NCI-H2081 (cell line): ENCODE results near the gene RASAL2.
"Not testable (repeated sequence)": the region's sequence is repeated elsewhere in the genome, so short reads cannot be mapped to it uniquely, and the experiment has no call there.

Experiments
- DNase-seq, 2 experiments: peaks; one replicate each; lab custom pipeline; 2025; lab: John Stamatoyannopoulos, UW

The RASAL2 gene

DNA sequence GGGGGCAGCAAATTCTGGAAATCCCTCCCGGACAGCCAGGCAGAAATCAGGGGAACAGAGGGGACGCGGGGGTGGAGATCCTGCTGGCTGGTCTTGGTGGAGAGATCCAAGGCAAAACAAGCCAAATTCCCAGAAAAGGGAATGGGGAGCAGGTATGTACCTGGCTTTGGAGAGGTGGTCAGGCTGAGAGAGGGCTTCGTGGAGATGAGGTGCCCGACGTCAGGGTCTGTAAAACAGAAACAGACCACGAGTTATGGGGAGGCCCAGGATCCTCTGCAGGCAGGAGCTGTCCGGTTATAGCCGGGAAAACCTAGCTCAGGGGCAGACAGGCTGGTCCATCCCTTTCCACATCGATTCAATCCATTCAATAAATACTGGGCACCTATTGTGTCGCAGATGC, 398.4 kb downstream of the RASAL2 start:
- DNase-seq, result no peak

DNA sequence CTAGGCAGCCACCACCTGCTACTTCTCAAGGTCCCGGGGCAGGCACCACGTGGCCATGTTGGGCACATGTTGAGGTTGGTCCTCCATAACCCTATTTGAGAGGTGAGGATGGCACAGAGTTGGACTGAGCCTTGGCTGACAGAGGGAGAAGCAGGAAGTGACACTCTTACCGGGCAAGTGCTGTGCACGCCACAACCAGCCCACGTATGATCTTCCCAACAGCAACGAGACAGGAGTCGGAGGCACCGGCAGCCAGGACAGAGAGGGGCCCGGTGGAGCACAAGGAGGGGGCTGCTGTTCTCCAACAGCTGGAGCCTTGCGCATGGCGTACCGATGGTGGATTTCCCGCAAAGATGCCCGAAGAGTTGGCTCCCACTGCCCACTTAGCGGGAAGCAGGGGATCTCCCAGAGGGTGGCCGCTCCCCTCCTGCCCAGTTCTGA, 399.4 kb downstream of the RASAL2 start:
- DNase-seq, result no peak

DNA sequence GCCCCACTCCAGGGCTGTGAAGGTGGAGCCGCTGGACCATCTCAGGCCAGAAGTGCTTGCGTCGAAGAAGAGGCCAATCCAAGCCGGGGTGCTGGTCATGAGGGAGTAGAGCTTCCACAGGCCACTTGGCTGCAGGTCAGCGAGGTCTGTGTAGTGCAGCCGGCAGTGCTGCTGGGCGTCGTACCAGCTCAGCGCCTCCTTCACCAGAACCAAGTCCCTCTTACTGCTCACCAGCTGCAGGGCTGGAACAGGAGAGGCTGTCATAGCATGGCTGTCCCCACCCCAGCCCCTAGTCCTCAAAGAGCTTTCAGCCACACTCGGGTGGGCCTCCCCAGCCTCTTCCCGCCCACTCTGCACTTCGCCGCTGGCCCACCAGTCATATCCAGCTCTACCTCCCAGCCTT, 400.7 kb downstream of the RASAL2 start:
- no peak for DNase-seq

DNA sequence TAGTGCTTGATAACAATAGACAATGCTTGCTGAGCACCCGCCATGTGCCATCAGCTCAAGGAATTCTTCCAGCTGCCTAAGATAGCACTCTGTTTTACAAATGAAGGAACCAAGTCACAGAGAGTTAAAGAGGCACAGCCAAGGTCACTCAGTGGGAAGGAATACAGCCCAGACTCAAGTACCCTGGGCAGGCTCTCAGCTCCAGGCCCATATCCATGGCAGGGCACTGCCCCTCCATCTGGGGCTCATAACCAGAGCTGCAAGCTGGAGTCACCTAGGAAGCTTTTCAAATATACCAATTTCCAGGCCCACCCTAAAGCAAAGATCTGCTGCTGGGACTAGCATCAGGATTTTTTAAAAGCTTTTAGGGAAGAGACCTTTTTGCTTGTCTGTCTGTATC, 401.3 kb downstream of the RASAL2 start:
- DNase-seq, result no peak

DNA sequence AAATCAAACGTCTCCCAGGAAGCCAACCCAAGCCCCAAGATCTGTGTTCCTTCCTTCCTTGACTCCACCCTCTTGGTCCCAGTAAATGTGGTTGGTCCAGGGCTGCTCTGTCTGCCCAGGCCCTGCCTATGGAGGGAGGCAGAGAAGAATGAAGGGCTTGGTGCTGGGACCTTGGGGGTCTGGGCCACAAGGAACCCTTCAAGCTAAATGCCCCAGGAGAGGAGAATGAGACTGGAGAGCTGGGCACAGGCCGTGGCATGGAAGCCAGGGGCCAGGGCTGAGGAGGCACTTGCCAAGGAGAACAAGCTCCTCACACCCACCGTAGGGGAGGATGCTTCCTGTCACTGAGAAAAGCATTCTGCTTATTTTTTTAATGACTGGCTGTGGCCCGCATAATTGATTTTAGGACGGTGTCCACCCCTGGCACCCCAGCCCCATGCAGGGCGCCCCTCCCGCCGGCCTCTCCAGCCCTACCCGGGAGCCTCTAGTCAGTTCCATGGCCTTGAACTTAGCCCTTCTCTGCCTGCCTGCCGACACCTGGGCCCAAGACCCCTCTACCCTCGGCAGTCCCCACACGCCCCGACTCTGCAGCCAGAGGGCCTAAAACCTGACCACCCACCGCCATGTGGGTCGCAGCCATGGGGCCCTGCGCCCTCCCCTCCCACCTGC, 402.0 kb downstream of the RASAL2 start:
- DNase-seq, result no peak

DNA sequence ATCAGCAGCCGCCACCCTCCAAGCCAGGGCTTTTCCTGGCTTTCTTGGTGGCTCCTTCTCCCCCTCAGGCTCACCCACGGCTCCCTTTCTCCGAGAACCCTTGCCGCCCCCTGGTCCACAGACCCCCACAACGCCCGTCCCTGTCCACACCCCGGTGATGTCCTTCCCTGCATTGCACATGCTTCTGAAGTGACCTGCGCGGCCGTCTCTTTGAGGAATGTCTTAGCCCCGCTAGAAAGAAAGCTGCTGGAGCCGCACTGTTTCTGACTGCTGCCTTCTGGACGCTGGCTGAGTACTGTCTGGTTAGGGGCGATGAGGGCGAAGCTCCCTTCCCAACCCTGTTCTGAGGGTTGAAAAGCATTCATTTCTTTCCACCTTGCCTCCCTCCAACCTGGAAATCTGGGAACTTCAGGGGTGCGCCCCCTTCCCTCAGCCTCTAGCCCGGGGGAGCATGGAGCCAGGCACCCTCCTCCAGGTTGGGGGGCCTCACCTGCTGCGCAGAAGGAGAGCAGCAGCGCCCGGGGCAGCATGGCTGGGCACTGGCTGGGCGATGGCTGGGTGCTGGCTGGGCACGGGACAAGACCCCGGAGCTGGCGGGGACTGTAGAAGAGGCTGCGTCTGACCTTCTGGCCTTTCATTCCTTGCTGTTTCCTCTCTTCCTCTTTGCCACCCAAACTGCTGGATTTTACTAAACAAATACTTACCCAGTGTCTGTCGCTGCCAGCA, 402.7 kb downstream of the RASAL2 start, which contains the start of gene CLEC20A:
TSS of gene CLEC20A (minus strand) at position 555 of the 726 bp plus-strand sequence. CDS start at position 530, 25 bp downstream.
- no peak for DNase-seq

DNA sequence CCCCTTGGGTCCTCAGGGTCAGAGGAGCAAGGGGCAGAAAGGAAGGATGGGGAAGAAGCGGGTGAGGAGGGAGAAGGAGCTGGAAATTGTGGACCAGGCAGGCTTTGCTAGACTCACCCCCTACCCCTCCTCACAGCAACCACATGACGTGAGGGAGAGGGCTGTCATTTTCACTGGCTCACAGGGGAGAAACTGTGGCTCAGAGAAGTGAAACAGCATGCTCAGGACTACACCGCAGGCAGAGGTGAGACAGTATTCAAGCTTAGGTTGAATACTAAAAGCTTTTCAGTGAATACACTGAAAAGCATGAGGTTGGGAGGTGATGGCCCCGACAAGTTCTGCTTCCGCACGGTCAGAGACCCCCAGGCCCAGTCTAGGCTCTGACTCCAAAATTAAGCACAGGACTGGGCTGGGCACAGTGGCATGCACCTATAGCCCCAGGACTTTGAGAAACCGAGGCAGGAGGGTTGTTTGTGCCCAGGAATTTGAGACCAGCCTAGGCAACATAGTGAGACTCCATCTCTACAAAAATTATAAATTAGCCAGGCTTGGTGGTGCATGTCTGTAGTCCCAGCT, 404.1 kb downstream of the RASAL2 start:
- no peak for DNase-seq

DNA sequence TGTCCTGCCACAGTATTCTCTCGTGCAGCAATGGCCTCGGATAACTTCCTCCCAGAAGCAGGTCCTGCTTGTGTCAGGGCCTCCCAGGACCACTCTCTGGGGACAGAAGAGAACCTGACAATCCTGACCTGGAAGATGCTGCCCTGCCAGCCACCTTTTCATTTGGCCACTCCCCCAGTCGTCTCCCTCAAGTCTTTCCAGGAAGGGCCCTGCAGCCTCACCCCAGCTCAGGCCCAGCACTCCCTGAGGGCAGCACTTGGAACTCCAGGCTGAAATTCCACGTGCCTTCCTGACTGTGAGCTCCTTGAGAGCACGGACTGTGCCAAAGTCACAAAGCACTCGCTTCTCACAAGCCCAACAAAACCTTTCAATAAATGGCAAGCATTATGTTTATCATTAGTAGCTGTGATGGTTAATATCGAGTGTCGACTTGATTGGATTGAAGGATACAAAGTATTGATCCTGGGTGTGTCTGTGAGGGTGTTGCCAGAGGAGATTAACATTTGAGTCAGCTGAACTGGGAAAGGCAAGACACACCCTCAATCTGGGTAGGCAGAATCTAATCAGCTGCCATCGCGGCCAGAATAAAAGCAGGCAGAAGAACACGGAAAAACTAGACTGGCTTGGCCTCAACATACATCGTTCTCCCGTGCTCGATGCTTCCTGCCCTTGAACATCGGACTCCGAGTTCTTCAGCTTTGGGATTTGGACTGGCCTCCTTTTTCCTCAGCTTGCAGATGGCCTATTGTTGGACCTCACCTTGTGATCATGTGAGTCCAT, 405.2 kb downstream of the RASAL2 start:
- no peak for DNase-seq

DNA sequence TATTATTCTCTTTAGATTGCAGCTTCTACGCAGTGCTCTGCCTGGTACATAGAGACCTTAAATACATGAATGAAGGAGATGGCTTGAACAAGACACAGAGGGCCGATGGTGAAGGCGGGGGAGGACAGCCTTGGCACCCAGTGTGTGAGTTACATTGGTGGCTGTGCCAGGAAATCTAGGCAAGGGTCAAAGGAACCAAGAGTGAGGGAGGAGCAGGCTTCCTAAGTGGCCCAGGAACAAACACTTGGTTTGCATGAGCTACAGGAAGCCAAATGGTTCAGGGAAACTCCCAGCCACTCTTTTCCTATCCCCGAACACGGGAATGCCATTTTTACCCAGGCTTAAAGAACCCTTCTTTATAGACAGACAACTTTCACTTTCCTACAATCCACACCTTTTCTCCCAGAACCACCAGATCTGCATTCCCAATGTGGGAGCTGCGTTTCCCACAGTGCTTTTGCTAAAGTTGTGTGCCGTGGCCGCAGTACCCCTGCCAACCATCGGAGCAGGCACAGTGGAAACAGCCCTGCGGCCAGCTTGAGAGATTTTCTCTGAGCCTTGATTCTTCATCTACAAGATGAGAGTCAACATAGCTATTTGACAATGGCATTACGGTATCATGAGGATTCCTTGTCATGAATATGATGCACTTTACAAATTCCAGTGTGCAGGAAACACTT, 406.3 kb downstream of the RASAL2 start:
- no peak for DNase-seq

DNA sequence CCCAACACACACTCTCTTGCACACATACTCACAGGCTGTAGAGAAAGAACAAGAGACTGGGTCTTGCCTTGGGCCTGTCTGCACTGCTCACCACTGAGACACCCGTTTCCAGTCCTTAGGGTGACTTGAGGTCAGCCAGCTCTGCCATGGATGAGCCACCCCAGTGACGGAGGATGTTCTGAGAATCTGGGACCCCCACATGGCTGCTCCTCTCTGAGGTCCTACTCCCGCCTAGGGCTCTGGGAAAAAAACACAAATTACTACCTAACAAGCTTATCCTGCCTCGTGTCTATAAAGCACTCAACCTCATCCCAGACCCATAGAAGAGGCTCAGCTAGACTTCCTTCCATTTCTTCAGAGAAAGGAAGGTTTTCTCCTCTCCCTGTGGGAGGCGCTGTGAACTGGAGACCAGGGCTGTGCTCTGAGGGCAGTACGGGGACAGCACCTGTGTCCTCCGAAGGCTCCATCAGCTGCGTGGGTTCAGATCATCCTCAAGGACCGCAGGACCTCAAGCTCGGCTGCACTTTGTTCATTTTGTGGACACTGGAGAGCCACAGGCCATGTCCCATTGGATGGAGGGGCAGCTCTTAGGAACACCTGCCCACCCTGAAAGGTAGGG, 407.1 kb downstream of the RASAL2 start:
- no peak for DNase-seq

DNA sequence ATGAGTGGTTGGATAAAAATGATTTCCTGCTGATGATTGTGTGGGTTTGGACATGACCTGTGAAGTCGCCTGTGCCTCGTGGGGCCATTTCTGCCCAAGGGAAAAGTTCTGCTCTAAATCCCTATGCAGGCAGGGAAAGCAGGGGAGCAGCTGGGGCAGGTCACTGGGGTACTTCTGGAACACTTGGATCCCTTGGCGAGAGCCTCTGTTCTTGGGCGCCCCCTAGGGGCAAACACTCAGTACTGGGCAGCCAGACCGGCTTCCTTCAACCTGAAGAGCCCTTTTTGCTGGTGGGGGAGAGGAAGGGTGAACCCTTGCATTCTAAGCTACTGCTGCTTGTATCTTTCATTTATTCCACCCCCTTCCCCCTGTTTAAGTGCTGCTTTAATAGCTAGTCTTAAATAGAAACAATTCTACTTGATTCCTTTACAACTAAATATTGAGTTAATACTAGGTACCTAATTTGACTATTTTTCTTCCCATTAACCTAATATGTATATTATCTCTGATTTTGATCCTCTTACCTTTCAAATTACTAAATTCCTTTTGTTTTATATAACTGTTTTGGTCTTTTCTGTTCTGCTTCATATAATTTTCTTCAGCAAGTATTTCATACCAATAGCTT, 407.9 kb downstream of the RASAL2 start:
- peak; percentile 61 for DNase-seq

DNA sequence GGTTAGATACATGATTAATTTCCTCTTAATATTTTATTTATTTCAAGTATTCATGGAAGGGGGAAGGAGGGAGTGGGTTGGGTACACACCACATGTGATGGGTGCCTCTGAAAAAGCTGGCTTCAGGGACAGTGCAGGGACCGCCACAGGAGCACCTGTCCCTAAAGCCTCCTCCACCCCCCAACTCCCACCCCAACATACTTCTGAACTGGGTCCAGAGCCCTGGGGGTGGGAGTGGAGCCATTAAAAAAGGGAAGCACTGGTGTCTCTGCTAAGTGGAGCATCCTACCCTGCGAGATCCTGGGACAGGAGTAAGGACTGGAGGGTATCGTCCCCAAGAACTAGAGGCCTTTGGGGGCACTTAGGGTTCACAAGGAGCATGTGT, 408.4 kb downstream of the RASAL2 start:
- DNase-seq, result no peak

DNA sequence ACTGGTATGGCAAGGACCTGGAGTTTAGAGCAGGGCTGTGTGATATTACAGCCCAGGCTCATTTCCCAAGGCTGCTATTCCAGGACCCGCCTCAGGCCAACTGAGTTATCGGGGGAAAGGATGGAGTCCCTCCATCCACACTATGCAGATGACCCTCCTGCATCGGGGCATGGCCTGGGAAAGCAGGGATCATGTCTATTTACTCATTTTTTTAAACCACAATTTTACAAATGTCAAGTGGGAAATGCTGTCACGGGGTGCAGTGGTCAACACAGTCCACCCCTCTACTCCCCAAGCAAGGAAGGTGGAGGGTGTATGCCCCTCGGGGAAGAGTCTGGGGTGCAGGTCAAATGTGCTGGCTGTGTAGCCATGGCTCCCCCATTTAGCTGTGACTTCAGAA, 409.0 kb downstream of the RASAL2 start:
- no peak for DNase-seq

DNA sequence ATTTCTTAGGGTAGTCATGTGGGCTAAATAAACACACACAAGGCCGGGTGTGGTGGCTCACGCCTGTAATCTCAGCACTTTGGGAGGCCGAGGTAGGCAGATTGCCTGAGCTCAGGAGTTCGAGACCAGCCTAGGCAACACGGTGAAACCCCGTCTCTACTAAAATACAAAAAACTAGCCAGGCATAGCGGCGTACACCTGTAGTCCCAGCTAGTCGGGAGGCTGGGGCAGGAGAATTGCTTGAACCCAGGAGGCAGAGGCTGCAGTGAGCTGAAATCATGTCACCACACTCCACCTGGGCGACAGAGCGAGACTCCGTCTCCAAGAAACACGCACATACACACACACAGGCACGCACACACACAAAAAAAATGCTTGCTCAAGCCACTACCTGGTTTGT, 409.4 kb downstream of the RASAL2 start:
- not testable (repeated sequence) for DNase-seq

DNA sequence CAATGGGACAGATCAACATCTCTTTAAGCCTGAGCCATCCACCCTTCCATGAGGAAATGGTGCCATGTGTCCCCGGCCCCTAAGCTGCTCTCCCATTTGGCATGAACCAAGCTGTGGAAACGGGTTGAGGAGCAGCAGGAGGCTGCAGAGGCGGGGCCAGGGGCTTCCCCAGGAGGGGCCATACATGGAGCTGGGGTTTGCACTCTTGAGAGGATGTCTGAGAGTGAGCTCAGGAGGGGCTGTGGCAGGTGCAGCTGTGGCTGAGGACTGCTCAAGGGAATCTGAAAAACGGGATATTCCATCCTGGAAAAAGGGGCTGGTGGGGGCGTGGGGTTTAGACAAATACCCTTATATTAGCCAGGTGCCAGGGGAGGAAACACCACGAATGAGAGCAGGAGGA, 409.9 kb downstream of the RASAL2 start:
- DNase-seq, result no peak

DNA sequence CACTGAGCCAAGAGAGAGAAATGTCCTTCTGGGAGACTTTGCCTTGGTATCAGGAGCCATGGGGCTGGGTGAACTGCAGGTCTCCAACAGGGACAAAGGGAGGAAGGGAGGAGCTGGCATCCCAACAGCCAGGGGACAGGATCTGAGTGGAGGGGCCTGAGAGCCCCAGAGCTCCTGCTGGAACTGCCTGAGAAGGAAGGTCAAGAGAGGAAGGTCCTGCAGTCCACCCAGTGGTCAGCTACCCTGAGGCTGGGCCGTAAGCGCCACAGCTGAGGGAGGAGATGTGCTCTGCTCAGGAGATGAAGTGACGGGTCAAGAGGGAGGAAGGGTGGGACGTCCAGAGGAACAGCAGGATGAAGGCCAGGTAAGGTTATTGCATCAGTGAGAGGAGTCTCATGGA, 410.4 kb downstream of the RASAL2 start:
- DNase-seq, result no peak

DNA sequence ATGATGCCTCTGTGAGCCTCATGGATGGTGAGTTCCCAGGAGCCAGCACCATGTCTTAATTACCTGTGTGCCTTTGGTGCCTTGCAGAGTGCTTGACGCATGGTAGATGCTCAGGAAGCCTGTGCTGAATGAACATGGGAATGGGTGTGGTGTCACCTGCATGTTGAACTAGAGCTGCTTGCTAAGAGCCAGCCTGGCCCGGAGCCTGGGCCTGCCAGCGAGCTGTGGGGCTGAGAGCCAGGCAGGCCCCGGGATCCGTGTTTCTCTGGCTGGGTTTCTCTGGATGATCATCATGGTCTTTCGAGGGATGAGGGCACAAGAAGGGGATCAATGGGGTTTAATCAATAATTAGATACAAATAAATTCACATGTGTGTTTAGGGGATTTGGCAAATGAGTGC, 412.3 kb downstream of the RASAL2 start:
- DNase-seq, result no peak

DNA sequence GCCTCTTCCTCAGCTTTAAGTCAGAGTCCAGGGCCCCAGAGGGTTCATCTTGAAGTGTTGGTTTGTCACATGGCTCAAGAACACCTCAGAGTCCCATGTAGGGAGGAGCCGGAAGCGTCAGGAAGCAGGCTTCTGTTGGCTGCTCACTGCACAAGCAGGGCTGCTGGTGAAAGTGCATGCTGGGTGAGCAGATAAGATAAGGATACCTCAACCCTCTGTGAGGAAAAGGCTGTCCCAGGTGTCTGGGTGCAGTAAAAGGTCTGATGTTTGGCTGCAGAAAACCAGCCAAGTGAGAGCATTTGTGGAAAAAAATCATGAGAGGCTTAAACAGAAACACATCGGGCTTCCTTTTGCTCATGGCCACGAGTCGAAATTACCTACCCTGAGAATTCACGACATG, 412.8 kb downstream of the RASAL2 start:
- no peak for DNase-seq

DNA sequence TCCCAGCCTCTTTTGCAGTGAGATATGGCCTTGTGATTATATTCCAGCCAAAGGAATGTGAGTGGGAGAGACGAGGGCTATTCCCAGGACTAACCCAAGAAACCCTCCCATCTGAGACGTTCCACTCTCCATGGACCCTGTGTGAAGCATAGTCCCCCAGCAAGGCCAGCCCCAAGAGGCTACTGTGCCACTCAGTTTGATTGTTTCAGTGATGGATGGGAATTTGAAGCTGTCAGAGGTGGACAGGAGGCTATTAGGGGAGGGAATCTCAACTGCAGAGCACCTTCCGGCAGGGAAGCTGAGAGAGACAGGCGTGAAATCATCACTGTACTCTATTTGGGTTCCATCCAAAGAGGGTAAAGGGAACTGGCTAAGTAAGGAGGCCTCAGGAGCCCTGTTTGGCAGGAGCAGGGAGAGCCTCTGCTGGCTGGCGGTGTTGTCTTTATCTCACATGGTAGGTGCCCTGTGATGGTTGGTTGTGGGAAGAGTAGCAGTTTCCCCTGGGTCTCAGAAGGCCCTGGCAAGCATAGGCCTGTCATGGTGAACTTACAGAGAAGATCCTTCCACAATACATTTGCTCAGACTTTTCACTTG, 415.6 kb downstream of the RASAL2 start:
- no peak for DNase-seq

DNA sequence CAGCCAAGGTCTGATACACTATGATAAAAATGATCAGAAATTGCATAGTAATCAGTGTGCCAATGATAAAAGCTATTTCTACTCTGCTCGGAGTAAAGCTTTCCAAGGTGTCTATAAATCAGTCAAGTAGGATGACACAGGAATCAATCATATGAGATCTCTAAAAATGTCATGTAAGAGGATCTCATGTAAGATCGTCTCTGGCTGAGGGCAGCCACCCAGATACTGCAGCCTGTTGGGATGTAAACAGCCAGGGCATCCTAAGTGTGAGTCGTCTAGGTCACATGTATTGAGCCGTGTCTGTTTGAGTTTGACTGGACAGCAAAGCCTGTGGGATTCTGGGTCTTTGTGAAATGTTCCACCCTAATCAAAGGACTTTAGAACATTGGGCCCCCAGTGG, 416.3 kb downstream of the RASAL2 start:
- no peak for DNase-seq
